Femur (tissue), 1 donor: ENCODE measurements around the gene PARP9.
A peak's percentile ranks its signal among the peaks of the same experiment; 100 is the strongest.
"Not testable (repeated sequence)": the region's sequence is repeated elsewhere in the genome, so short reads cannot be mapped to it uniquely, and the experiment has no call there.

Source experiments
- DNase-seq: peaks from one replicate; pipeline ENCODE4 v3.0.0-alpha.2; 2017

PARP9 gene

GRCh38 chr3:122572940-122573412 is 8.9 kb upstream of the PARP9 start:
- DNase-seq = no peak

GRCh38 chr3:122568755-122569154 is 4.7 kb upstream of the PARP9 start:
- no peak for DNase-seq

- DNase-seq = not testable (repeated sequence)
Observed at GRCh38 chr3:122568131-122568530, 4.0 kb upstream of the PARP9 start.

GRCh38 chr3:122563717-122564025 is 429 bp downstream of the PARP9 start:
- DNase-seq = peak; percentile 27

- DNase-seq = no peak
Observed at GRCh38 chr3:122562923-122563716, 980 bp downstream of the PARP9 start.

GRCh38 chr3:122560680-122561079 is 3.4 kb downstream of the PARP9 start:
- DNase-seq = peak; percentile 36

GRCh38 chr3:122559906-122560305 is 4.2 kb downstream of the PARP9 start:
- no peak for DNase-seq

- no peak for DNase-seq
Observed at GRCh38 chr3:122558605-122559004, 5.5 kb downstream of the PARP9 start.

GRCh38 chr3:122557356-122557755 is 6.7 kb downstream of the PARP9 start:
- no peak for DNase-seq

- DNase-seq = no peak
Observed at GRCh38 chr3:122555275-122556071, 8.6 kb downstream of the PARP9 start.

- no peak for DNase-seq
Observed at GRCh38 chr3:122553171-122553570, 10.9 kb downstream of the PARP9 start.

- DNase-seq = no peak
Observed at GRCh38 chr3:122548619-122549018, 15.5 kb downstream of the PARP9 start.

GRCh38 chr3:122548076-122548475 is 16.0 kb downstream of the PARP9 start:
- no peak for DNase-seq

- no peak for DNase-seq
Observed at GRCh38 chr3:122546151-122546550, 17.9 kb downstream of the PARP9 start.

- DNase-seq = no peak
Observed at GRCh38 chr3:122538956-122539490, 25.1 kb downstream of the PARP9 start.

GRCh38 chr3:122536632-122537001 is 27.5 kb downstream of the PARP9 start:
- no peak for DNase-seq

GRCh38 chr3:122535964-122536631 is 28.0 kb downstream of the PARP9 start:
- no peak for DNase-seq

- no peak for DNase-seq
Observed at GRCh38 chr3:122533931-122534334, 30.2 kb downstream of the PARP9 start.

GRCh38 chr3:122533480-122533879 is 30.6 kb downstream of the PARP9 start:
- DNase-seq = no peak

GRCh38 chr3:122530164-122530563 is 33.9 kb downstream of the PARP9 start:
- no peak for DNase-seq

GRCh38 chr3:122523317-122523716 is 40.8 kb downstream of the PARP9 start:
- no peak for DNase-seq

GRCh38 chr3:122520861-122521260 is 43.2 kb downstream of the PARP9 start:
- DNase-seq = no peak

GRCh38 chr3:122519693-122520092 is 44.4 kb downstream of the PARP9 start:
- DNase-seq = no peak
